ENCODE data around the gene THAP4.

Gene THAP4

DNA sequence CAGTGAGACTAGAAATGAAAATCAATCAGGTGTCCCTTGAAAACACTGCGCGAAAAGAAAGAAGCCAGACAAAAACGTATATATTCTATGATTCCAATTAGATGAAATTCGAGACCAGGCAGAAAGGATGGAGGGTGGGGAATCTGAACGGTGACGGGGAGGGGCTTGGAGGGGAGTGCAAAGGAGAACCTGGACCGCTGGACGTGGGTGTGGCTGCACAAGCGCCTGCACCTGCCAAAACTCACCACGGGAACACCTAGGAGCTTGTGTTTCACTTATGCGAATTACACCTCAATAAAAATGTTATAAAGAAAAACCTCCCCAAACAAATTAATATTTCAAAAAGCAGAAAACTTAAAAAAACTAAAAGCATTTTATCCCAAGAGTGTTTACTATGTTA lies 21.9 kb downstream of the THAP4 start:
- in situ Hi-C loops (cut with HindIII; ENCODE audit: low sequenced_read_pairs), result no loop called here

DNA sequence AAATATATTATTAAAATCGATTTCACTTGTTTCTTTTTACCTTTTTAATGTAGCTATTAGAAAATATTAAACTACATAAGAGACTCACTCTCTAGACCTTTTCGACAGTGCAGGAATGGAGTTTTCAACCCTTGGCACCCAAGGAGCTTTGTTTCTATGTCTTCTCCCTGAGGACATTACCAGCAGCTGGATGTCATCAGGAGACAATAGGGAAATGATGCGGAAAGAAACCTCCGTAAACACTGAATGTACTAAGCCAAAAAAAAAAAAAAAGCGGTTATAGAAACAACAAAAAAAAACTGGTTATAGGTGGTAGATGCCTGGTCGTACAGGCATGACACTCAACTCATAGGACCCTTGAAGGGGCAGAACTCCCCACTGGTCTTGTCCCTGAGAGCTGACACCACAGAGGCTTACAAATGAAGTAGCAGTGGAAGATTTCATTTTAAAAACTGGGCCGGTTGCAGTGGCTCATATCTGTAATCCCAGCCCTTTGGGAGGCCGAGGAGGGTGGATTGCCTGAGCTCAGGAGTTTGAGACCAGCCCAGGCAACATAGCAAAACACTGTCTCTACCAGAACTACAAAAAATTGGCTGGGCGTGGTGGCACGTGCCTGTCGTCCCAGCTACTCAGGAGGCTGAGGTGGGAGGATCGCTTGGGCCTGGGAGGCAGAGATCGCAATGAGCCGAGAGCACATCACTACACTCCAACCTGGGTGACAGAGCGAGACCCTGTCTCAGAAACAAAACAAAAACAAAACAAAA lies 23.8 kb downstream of the THAP4 start:
- in situ Hi-C loops (cut with HindIII; ENCODE audit: low sequenced_read_pairs), result no loop called here

DNA sequence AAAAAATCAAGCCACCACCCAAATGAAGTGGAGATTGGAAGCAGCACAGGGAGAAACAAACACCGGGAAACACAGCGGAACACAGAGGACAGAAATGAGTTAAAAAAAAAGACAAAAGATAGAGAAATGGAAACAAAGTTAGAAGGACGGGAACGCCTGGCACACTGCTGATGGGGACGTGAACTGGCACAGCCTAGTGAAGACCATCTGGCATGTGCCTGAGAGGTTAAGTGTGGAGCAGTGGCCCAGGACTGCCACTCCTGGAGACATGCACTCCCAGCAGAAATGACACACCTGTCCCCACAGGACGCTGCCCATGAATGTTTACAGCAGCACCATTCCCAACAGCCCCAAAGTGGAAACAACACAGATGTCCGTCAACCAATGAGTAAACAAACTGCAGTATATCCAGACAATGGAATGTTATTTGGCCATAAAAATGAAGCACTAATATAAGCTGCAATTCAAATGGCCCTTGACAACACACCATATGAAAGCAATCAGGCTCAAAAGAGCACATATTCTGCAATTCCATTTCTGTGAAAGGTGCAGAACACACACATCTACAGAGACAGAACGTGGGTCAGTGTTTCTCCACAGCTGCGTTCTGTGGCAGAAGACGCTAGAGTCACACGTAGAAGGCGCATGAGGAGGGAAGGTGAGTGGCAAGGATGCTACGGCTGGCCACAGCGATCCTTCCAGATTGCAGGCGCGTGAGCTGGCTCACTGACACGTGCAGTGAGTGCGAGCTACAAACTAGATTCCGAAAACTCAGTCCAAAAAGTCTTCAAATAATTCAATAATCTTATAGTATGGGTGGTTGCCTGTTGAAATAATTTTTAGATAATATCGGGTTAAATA lies 24.6 kb downstream of the THAP4 start:
- in situ Hi-C loops (cut with HindIII; ENCODE audit: low sequenced_read_pairs), result no loop called here

DNA sequence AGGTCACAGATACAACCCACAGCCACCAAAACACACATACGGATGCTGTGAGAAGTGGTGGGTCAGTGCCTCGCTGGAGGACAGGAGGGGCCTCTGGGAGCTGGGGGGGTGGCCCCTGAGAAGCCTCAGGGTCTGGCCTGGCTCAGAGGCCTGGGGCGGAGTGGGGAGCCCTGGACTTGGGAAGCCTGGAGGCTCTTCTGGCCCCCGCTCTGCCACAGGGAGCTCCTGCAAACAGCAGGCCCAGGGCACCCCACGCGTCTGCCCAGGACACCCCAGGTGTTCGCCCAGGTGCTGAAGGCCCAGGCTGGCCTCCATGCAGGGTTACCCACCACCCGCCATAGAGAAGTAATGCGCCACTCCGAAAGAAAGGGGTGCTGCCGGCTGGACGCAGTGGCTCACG lies 25.9 kb downstream of the THAP4 start:
- in situ Hi-C loops (cut with HindIII; ENCODE audit: low sequenced_read_pairs), result no loop called here

DNA sequence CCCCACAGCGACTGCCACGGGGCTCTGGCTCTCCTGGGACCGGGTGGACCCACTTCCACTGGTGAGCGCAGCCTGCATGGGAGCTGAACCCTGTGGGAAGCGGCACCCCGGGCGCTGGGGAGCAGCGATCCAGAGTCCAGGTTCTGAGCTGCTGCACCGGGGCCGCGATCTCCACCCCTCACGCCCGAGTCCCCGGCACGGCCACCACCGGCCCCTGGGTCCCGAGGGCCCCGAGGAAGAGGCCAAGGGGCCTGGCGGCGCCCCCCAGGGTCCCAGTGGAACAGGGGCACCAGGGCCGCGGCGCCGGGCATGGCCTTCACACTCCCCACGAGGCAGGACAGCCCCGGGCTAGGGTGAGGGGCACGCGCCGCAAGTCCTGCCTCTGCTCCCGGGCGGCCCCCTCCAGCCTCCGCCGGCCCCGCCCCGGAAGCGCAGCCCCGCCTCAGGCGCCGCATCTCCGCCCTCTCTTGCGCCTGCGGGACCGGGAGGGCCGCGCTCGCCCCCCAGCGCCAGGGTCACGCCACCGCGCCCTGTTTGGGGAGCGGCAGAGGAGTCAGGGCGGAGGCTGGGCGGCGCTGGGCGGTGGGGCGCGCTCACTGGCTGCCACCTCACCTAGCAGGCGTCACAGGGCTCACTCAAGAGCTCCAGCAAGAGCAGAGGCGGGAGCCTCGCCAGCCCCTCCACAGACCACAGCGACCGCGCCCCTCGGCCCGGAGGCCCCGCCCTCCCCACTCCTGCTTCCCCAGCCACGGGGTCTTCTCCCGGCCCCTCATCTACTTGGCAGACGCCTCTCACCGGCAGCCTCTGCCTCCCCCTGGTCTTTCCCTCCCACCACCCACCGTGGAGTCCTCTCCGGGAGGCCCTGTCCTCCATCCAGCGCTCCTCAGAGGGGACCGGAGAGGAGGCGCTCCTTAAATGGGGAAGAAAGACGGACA lies 26.8 kb downstream of the THAP4 start:
- in situ Hi-C loops (cut with HindIII; ENCODE audit: low sequenced_read_pairs), result loop anchor here (5.0 kb wide), 1 partner anchor 62 kb away; no protein-coding TSS in a partner anchor

DNA sequence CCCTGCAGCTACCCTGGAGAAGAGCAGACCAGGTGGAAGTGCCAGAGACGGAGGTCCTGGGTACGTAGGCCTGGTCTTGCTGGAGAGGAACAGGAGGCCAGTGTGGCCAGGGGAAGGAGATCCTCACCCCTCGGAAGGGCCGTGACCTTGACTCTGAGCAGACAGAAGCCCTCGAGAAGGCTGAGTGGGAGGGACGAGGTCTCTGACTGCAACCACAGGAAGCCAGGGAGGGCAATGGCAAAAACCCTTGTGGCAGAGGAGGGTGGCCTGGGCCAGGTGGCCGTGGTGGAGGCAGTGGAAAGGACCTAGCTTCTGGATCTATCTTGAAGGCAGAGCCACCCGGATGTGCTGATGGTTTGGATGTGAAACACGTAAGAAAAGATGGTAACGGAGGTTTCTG lies 28.1 kb downstream of the THAP4 start:
- in situ Hi-C loops (cut with HindIII; ENCODE audit: low sequenced_read_pairs), result loop anchor here (5.0 kb wide), 1 partner anchor 63 kb away; no protein-coding TSS in a partner anchor

DNA sequence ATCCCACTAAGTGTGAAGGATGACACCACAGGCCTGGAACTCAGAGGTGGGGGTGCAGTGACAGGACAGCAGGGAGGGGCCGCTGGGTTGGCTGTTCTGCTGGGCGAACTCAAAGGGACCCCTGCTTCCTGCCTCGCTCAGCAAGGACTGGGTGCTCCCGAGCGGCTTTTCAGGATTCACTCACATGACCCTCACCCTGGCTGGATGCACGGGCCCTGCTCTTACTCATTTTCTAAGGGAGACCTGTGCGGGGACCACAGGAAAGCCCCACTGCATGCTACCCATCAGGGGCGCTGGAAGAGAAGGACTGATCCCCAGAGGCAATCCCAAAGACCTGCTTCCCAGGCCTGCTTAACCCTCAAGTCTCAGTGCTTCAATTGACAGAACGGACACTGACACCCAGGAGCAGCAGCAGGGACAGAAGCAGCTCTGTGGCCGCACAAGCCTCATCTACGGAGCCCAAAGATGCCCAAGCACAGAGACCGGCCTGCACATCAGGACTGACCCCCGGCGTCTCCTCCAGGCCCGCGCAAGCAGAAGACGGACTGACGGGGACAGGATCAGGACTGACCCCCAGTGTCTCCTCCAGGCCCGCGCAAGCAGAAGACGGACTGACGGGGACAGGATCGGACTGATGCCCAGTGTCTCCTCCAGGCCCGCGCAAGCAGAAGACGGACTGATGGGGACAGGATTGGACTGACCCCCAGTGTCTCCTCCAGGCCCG lies 29.6 kb downstream of the THAP4 start:
- in situ Hi-C loops (cut with HindIII; ENCODE audit: low sequenced_read_pairs), result loop anchor here (5.0 kb wide), 1 partner anchor 65 kb away; no protein-coding TSS in a partner anchor

DNA sequence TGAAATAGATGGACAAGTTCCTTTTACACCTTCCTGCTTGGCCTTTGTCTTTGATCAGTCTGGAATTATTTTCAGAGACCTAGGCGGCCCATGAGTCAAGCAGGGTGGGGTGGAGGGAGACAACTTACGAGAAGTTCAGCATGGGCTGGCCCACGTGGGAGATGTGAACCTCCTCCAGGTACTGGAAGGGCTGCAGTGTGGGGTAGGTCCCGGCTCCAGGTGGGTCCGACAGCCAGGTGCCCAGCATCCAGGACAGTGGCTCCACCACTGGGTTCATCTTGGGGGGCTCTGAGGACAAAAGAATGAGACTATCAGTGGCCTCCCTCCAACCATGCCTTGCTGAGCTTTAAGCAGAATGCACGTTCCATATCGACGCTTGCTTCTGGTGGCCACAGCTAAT lies 30.8 kb downstream of the THAP4 start:
- in situ Hi-C loops (cut with HindIII; ENCODE audit: low sequenced_read_pairs), result loop anchor here (5.0 kb wide), 1 partner anchor 66 kb away; no protein-coding TSS in a partner anchor

DNA sequence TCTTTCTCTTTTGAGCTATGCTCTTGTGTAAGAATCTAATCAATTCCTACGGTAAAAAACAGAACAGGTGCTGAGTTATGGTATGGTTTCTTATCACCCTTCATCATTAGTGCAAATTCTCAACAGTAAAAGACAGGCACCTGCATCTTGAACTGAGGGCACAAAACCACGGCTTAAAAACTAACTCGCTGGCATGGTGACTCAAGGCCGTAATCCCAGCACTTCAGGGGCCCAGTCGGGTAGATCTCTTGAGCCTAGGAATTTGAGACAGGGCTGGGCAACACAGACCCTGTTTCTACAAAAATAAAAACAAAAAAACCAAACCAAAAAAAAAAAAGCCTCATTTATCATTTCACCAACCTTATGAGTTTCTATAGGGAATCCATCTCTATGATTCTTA lies 33.3 kb downstream of the THAP4 start:
- in situ Hi-C loops (cut with HindIII; ENCODE audit: low sequenced_read_pairs), result no loop called here

DNA sequence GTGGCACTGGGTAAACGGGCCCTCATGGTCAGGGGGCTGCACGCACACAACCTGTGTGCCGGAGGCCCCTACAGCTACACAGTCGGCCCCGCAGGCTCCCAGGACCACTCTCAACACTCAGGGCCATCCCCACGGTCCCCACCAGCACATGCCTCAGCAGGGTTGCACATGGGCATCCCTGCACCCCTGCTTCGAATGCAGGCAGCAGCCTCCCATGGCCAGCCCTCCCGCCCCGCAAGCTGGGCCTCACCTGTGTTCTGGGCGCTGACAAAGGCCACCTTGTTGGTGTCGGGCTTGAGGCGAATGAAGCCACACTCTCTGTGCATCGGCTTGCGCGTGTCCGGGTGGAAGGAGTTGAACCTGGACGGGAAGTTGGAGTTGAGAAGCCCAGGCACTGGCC lies 34.2 kb downstream of the THAP4 start:
- in situ Hi-C loops (cut with HindIII; ENCODE audit: low sequenced_read_pairs), result no loop called here

DNA sequence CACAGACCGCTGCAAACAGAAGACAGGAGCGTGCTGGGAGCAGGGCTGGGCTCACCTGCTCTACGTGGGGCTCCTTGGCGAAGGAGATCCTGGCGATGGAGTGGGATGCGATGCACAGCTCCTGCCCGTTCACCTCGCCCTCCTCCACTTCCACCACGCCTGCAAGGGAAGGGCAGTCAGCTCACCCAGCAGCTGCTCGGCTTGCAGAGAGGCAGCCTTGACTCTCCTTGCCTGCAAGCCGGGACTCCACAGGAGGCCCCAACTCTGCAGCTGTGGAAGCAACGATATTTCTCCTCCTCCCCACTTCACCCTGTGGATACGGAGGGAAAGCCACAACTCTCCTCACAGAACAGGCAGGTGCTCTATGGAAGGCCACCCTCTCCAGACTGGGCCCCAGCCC lies 35.1 kb downstream of the THAP4 start:
- in situ Hi-C loops (cut with HindIII; ENCODE audit: low sequenced_read_pairs), result no loop called here

DNA sequence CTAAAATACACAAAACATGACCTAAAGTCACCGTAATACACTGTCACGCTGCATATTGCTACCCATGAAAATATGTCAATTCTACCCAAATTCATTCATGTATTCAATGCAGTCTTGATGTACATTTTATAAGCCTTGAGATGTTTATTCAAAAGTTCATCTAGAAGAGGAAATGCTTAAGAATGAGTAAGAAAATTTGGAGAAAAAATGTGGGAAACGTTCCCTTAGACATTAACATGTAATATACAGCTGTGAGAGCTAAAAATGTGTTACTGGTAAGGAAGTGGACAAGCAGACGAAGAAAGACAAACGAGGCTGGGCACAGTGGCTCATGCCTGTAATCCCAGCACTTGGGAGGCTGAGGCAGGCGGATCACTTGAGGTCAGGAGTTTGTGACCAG lies 37.3 kb downstream of the THAP4 start:
- in situ Hi-C loops (cut with HindIII; ENCODE audit: low sequenced_read_pairs), result no loop called here

DNA sequence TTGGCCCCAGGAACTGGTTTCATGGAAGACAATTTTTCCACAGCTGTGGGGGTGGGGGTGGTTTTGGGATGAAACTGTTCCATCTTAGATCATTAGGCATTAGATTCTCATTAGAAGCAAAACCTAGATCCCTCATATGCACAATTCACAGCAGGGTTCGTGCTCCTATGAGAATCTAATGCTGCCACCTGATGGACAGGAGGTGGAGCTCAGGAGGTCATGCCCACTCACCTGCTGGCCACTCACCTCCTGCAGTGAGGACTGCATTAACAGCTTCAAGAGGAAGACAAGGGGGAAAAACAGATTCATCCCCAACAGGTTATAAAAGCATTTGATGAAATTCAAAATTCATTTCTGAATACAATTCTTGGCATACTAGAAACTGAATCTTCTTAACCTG lies 38.5 kb downstream of the THAP4 start:
- in situ Hi-C loops (cut with HindIII; ENCODE audit: low sequenced_read_pairs), result no loop called here

DNA sequence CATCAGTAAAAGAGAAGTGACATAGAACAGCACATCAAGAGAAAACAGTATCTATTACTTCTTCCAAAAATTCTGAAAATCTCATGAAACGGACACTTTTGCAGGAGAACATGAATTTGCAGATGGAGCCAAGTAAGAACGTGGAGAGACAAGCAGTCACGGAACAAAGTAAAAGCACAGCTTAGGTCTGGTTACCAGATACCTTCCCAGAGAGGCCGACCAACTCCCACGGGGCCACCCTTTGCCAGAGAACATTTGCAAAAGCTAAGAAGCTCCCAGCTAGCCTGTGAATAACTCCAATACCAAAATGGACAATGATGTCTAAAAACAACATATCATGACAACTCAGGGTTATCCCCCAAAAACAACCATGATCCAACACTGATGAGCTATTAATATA lies 38.9 kb downstream of the THAP4 start:
- in situ Hi-C loops (cut with HindIII; ENCODE audit: low sequenced_read_pairs), result no loop called here

DNA sequence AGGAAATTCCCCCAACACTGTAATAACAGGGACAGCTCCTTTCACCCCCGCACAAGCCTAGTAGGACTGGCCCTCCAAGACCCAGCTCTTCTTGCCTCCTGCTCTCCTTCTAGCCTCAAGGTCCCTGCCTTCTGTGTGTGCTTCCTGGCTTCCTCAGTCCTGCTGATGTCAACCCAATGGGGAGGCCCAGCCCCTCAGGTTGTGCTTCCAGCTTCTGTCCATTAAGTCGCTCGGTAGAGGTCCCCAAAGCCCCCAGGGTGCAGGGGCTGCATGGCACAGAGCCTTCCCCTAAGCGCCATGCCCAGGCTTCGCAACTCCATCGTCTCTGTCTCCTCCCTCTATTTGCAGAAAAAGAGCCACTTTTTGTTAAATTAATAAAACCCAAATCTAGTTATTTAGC lies 39.4 kb downstream of the THAP4 start:
- in situ Hi-C loops (cut with HindIII; ENCODE audit: low sequenced_read_pairs), result no loop called here

DNA sequence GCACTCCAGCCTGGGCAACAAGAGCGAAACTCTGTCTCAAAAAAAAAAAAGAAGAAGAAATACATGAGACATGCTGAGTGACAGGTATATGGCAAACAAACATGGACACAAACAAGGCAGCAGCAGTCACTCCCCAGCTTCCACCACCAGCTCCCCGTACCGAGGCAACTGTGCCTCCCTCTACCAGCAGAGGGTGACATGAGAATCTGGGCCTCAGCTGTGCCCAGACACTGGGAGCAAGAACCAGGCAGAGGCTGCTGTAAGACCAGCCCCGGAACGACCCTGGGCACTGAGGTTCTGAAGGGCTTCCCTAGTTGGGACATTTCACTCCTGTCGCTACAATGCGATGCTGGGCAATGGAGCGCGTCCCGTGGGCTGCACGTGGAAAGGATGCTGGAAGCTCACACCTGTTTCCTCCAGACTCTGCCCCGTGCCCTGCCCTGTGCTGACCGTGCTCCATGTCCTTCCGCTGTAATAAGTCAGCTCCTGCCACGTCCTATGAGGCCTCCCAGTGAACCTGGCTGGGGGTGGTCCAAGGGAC lies 41.3 kb downstream of the THAP4 start:
- in situ Hi-C loops (cut with HindIII; ENCODE audit: low sequenced_read_pairs), result no loop called here

DNA sequence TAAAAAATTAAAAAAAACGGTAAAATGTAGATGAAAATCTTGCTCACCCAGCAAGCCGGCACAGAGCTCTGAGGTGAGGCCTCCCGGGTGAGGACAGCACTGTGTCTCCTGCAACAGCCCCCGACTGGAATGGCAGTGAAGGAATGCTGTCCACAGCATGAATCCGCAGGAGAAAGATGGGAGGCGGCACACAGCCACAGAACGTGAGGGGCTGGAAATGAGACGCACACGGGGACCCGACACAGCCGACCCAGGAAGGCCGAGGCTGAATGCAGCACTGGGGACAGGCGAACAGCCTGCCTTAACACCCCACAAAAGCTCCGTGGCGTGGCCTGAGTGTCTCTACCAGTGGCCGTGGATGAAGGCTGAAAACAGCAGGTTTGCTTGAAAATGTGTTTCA lies 43.7 kb downstream of the THAP4 start:
- in situ Hi-C loops (cut with HindIII; ENCODE audit: low sequenced_read_pairs), result no loop called here

DNA sequence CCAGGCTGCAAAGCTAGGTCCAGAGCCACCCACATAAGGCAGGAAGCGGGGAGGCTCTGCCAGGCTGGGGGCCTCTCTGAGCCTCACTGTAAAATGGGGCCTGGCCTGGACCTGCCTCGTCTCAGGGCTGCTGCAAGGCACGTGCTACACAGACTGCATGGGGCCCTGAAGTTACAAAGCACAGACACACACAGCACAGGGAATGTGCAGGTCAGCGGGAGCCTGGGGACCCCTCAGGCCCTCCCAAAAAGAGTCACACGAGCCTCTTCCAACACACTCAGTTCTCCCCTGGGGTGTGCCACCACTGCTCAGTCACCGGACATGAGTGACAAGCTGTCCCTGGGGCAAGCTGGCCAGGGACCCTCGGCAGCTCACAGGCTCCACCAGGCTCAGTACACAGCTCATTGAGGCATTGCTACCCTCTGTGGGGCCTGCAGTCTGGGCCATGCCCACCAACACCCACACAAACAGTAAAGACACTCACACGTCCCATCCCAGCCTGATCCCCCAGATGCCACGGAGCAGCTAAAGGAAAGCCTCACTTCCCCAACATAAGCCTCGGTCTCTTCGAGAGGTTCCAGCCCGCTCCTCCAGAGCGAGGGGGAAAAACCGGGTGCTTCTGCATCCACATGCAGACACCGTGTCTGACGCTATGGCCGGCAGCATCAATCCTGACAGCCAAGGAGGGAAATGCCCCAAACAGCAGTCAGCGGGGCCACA lies 44.7 kb downstream of the THAP4 start:
- in situ Hi-C loops (cut with HindIII; ENCODE audit: low sequenced_read_pairs), result no loop called here
